Measurements from ENCODE around the gene ZNF80.
"Not testable (repeated sequence)": the region's sequence is repeated elsewhere in the genome, so short reads cannot be mapped to it uniquely, and the experiment has no call there.

Gene ZNF80

DNA sequence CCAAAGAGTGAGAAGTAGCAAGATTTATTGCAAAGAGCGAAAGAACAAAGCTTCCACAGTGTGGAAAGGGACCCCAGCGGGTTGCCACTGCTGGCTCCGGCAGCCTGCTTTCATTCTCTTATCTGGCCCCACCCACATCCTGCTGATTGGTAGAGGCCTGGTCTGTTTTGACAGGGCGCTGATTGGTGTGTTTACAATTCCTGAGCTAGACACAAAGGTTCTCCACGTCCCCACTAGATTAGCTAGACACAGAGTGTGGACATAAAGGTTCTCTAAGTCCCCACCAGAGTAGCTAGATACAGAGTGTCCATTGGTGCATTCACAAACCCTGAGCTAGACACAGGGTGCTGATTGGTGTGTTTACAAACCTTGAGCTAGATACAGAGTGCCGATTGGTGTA lies at the start of gene ZNF80:
Gene ZNF80, minus strand, starts transcription at position 101 of the 400 bp plus-strand sequence. CDS start 504 bp downstream, outside the sequence.
- not testable (repeated sequence) for DNase-seq

- no peak for DNase-seq
Observed at GRCh38 chr3:114286266-114286665, 48.9 kb upstream of the ZNF80 start.

DNA sequence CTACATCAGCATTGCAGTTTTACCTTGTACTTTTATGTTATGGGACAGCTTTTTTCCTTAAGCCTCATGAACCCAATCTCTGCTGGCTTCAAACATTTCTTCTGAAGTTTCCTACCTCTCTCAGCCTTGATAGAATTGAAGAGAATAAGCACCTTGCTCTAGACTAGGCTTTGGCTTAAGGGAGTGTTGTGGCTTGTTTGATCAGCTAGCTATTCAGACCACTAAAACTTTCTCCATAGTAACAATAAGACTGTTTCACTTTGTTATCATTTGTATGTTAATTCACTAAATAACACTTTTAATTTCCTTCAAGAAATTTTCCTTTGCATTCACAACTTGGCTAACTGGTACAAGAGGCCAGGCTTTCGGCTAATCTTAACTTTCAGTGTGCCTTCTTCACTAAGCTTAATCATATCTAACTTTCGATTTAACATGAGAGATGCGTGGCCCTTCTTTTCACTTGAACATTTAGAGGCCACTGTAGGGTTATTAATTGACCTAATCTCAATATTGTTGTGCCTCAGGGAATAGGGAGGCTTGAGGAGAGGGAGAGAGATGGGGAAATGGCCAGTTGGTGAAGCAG lies 48.4 kb upstream of the ZNF80 start:
- no peak for DNase-seq

- no peak for DNase-seq
Observed at GRCh38 chr3:114284644-114285043, 47.3 kb upstream of the ZNF80 start.

DNA sequence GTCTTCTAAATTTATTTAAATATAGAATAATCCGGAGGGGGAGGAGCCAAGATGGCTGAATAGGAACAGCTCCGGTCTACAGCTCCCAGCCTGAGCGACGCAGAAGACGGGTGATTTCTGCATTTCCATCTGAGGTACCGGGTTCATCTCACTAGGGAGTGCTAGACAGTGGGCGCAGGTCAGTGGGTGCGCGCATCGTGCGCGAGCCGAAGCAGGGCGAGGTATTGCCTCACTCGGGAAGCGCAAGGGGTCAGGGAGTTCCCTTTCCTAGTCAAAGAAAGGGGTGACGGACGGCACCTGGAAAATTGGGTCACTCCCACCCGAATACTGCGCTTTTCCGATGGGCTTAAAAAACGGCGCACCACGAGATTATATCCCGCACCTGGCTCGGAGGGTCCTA lies 39.5 kb upstream of the ZNF80 start:
- not testable (repeated sequence) for DNase-seq

GRCh38 chr3:114274929-114275328 lies 37.6 kb upstream of the ZNF80 start:
- no peak for DNase-seq

DNA sequence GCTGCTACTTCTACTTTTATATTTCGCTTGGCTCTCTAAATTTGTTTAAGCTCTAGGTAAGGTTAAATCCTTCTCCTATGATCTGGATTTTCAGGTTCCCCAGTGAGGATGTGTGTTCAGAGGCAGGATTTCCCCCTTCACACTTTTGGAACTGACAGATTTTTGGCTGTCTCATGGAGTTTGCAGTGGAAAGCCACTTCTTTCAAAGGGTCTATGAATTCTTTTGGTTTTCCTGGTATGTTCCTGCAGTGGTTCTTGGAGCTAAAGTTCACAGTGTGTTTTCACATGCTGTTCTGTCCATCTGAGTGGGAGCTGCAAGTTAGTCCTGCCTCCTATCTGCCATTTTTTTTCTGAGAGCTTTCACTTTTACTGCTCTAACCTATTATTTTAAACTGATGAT lies 34.9 kb upstream of the ZNF80 start:
- DNase-seq, result no peak

- no peak for DNase-seq
Observed at GRCh38 chr3:114270019-114270418, 32.6 kb upstream of the ZNF80 start.

DNA sequence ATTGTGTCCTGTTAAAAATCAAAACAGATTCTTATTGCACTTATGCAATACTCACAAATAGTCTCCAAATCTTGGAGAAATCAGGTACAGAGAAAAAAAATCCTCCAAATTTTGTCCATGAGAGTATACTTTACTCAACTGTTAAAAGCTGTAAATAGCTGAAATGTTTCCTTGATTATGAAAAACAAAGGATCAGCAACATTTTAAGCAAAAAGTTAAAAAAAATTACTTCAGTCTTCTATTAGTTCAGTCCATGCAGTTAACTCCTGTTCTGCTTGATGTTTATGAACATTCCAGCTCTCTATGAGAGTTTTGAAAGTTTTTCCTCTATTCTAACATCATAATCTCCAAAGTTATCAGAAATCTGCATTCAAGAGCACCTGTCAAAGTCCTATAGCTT lies 22.8 kb upstream of the ZNF80 start:
- no peak for DNase-seq

GRCh38 chr3:114259566-114259965 lies 22.2 kb upstream of the ZNF80 start:
- DNase-seq, result no peak

DNA sequence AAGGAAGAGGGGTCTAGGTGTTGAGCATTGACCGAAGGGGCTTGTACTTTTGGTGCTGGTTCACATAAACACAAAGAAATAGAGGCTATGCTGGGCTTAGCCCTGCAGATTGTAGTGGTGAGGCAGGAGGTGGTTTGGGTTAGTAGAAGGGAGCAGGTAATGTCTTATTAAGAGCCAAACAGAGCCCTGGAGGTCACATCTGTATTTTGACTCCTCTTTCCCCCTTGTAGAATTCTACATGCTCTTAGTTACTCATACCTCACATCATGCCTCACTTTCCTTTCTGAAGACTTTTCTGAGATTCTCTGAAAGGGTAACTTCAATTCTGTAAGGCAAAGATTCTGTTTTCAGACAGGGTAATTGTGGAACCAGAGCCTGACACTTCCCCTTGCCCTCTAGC lies 16.1 kb upstream of the ZNF80 start:
- no peak for DNase-seq

DNA sequence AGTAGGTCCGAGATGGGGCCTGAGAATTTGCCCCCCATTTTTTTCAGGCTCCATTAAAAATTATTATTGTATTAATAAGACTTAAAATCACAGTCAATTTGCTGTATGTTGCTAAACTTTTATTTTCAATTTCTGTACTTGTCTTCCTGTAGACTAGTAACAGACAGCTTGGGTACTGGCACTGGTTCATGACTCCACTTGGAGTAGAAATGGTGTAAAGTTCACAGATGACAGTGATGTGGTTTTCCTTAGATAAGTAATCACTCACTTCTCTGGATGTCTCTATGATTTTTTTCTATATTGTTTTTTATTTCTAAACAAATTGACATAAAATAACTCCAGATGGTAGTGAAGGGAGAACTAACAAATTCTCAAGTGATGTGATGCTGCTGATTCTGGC lies 15.6 kb upstream of the ZNF80 start:
- no peak for DNase-seq

DNA sequence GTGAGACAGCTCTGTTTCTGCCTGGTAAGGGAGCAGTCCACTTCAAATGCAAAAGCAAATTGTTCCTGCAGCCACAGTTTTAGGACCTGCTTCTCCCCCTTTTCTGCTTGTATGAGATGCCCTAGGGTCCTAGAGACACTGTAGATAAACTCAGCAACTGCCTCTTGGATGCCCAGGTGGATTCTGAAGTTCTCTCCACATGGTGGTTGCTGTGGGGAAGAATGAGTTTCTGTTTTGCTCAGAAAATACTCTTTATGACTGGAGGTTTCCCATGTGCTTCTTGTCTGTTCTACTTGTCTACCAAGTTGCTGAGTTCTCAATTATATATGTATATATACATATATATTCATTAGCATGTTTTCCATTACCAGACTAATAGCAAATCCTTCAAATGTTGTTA lies 5.6 kb upstream of the ZNF80 start:
- DNase-seq, result no peak

DNA sequence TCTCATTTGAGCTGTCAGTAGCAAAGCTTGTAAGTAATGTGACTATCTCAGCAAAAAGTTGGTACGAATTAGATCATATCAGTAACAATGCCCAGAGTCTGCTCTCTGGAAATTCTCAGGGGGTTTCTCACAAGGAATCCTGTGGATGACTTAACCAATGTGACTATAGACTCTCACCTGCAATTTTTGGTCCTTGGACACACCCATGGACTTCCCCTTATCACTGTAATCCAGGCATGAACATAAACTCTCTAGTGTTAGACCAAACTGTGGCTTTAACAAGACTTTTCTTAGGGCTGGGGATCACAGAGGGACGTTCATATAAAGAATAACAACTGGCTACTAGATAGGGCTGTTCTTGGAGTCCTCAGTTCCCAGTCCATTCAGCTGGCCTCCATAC lies 3.9 kb upstream of the ZNF80 start:
- no peak for DNase-seq

DNA sequence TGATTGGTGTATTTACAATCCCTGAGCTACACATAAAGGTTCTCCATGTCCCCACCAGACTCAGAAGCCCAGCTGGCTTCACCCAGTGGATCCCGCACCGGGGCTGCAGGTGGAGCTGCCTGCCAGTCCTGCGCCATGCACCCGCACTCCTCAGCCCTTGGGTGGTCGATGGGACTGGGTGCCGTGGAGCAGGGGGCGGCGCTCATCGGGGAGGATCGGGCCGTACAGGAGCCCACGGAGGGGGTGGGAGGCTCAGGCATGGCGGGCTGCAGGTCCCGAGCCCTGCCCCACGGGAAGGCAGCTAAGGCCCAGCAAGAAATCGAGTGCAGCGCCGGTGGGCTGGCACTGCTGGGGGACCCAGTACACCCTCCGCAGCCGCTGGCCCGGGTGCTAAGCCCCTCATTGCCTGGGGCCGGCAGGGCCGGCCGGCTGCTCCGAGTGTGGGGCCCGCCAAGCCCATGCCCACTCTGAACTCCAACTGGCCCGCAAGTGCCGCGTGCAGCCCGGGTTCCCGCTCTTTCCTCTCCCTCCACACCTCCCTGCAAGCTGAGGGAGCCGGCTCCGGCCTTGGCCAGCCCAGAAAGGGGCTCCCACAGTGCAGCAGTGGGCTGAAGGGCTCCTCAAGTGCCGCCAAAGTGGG lies 888 bp upstream of the ZNF80 start:
- DNase-seq, result not testable (repeated sequence)

DNA sequence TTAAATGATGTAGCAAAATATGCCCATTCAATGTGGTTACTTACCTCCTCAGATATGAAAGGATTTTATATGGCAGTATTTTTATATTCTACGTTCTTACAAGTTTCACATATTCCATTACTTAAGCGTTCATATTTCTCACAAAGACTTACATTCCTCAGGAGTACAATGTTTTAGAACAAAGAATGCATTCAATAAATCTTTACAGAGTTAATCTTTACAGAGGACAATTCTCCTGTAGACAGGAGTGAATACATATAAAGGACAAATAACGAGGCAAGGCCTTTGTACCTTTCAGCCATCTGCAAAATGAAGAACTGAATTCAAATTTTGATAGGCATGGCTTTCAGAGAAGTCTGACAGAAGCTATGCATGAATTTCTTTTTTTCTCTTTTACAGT lies 1.9 kb downstream of the ZNF80 start:
- DNase-seq, result no peak

DNA sequence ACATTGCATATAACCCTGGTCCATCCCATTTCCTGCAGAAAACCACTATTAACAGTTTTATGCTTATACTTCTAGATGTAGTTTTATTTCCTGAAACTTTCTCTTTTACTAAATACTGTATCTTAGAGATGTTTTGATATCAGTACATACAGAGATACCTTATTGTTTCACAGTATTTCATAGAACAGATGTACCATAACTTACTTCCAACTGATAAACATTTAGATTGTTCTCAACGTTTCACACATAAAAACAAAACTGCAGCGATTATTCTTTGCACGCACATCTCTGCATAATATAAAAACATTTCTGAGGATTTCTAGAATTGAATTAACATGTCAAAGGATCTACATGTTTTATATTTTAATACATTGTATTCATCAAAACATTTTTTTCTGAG lies 2.6 kb downstream of the ZNF80 start:
- DNase-seq, result no peak

DNA sequence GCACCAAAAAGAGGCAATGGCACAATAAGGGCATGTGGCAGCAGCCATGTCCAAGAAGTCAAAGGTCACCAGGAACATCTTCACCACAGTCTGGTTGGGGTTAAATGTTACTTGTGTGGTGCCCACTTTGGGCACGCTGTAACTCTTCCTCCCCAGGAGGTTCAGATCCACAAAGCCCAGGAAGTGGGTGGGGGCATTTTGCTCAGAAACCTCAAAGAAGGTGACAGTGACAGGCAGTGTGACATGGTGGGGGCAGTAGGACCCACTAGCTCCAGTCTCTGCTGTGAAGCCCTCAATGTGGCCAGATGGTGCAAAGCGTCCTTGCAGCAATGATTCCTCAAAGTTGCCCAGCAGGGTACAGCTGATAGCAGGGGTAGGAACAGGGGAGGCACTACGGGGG lies 5.8 kb downstream of the ZNF80 start:
- DNase-seq, result peak; percentile 33

- DNase-seq, result no peak
Observed at GRCh38 chr3:114227076-114227475, 10.3 kb downstream of the ZNF80 start.

- no peak for DNase-seq
Observed at GRCh38 chr3:114226313-114226712, 11.1 kb downstream of the ZNF80 start.

- DNase-seq, result no peak
Observed at GRCh38 chr3:114223143-114223542, 14.2 kb downstream of the ZNF80 start.

DNA sequence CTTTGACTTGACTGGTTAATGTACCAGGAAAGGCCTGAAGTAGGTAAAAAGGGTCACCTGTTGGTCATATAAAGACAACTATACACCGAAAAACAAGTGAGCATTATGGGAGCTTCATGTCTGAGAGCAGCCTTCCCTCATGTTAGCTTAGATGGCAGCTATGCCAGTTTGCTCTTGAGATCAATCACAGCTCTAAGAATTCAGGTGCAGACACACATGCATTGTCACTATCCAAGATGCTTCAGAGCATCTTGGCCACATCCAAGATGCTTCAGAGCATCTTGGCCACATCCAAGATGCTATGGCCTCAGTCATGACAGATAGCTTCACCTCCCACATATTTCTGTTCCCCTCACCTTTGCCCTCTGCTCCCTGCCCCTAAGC lies 15.5 kb downstream of the ZNF80 start:
- DNase-seq, result no peak

DNA sequence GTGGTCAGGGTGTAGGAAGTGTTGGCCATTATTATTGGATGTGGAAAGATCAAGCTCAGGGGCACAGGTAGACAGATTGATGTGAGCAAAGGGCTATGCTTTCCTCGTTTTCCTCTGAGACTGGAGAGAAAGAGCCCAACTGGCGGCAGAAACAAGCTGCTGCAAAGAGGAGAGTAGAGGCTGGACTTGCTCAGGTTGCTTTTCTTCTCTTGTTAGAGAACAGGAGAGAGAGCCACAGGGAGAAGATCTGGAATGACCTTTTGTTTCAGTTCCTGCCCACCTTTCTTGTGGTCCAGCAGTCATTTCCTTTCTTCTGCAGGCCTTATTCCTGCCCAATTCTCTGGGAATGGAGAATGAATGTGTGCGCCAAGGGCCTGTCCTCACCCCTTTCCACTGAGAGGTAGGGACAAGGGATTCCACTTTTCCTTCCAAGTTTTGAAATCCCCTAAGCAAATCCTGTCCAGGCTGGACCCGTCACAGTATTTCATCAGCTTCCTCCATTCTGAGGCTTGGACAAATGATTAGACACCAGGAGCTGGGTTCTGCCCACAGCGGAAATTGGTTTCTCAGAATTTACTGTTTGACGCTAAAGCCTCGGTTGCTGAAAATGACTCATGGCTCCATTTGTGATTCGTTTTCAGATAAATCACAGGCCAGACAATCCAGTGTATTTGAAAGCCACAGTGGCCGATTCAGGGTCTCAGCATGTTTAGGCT lies 16.1 kb downstream of the ZNF80 start:
- DNase-seq, result no peak

DNA sequence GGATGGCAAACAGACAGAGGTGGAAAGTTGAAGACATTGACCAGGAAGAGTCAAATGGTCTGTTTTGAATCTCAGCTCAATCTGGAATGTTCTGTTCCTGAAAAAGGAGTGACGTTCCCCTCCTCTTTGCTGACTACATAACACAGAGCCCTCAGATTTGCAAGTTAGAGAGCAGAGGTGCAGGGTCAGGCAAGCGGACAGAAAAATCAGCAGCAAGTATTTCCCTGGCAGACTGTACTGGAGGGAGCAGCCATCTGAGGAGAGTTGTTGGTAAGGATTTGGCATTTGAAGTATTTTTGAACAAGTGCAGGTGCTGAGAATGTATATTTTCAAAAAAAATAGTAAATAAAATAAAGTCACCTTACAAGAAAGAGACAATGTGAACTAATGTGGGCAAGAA lies 17.6 kb downstream of the ZNF80 start:
- DNase-seq, result no peak
